TTC549 (cell line): ENCODE results near the gene CPSF7.
"Not testable (repeated sequence)": the region's sequence is repeated elsewhere in the genome, so short reads cannot be mapped to it uniquely, and the experiment has no call there.

Experiments
- FAIRE-seq: peaks from 2 replicates; lab custom pipeline; 2012; peaks lifted over from hg19 to GRCh38; lab: Jason Lieb, UNC

The CPSF7 gene

DNA sequence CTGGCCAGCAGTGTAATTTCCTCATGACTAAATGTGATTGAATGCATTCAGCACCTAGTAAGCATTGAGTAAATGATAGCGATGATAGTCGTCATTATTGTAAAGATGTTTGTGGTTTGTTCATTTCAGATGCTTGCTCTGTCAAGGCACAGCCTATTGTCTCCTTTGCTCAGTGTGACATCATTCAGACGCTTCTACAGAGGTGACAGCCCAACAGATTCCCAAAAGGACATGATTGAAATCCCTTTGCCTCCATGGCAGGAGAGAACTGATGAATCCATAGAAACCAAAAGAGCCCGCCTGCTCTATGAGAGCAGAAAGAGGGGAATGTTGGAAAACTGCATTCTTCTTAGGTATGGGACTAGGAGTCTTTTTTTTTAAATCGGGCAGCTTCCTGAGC lies 7.7 kb upstream of the CPSF7 start:
- no peak for FAIRE-seq

DNA sequence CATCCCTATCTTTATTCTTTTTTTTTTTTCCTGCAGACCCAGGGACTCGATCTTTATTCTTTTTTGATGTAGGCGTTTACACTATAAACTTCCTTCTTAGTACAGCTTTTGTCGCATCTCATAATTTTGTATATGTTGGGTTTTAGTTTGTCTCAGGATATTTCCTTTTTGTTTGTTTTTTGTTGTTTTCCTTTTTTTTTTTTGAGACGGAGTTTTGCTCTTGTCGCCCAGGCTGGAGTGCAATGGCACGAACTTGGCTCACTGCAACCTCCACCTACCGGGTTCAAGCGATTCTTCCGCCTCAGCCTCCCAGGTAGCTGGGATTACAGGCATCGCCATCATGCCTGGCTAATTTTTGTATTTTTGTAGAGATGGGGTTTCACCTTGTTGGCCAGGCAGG lies 1.1 kb upstream of the CPSF7 start:
- not testable (repeated sequence) for FAIRE-seq

- no peak for FAIRE-seq
These were observed 457 bp downstream of the CPSF7 start for GRCh38 chr11:61429346-61429690.

- no peak for FAIRE-seq
These were observed 4.2 kb downstream of the CPSF7 start for GRCh38 chr11:61425367-61426131.

DNA sequence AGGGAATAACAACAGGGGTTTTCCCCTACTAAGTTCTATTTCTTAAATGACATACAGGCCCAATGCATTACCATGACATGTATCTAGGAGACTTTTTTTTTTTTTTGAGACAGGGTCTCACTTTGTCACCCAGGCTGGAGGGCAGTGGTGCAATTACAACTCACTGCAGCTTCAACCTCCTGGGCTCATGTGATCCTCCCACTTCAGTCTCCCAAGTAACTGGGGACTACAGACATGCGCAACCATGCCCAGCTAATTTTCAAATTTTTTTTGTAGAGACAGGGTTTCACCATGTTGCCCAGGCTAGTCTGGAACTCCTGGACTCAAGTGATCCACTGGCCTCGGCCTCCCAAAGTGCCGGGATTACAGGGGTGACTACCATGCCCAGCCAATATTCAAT lies 7.5 kb downstream of the CPSF7 start:
- FAIRE-seq = no peak

- no peak for FAIRE-seq
These were observed 11.6 kb downstream of the CPSF7 start for GRCh38 chr11:61418136-61418535.

- FAIRE-seq = no peak
These were observed 12.1 kb downstream of the CPSF7 start for GRCh38 chr11:61417670-61418069.

GRCh38 chr11:61416941-61417340 lies 12.8 kb downstream of the CPSF7 start:
- FAIRE-seq = no peak

- no peak for FAIRE-seq
These were observed 14.4 kb downstream of the CPSF7 start for GRCh38 chr11:61415381-61415780.

- FAIRE-seq = no peak
These were observed 15.2 kb downstream of the CPSF7 start for GRCh38 chr11:61414547-61414946.

- FAIRE-seq = no peak
These were observed 16.3 kb downstream of the CPSF7 start for GRCh38 chr11:61413496-61413895.

DNA sequence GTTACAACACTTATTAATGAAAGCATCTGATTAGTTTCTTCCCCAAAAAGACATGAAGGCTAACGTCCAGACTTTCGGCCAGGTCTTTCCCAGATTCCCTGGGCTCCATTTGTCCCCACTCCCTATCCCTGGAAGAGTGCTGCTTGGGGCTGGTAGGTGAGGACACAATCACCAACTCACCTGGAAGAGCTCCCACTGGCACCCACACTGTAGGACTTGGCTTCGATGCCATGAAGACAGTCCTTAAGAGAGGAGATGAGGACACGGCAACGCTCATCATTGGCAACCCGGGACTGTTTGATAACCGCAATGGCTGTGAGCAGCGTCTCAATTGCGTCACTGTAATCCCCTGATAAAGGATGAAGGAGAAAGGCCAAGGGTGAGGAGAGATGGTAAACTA lies 18.2 kb downstream of the CPSF7 start:
- no peak for FAIRE-seq

- no peak for FAIRE-seq
These were observed 22.6 kb downstream of the CPSF7 start for GRCh38 chr11:61406991-61407728.

DNA sequence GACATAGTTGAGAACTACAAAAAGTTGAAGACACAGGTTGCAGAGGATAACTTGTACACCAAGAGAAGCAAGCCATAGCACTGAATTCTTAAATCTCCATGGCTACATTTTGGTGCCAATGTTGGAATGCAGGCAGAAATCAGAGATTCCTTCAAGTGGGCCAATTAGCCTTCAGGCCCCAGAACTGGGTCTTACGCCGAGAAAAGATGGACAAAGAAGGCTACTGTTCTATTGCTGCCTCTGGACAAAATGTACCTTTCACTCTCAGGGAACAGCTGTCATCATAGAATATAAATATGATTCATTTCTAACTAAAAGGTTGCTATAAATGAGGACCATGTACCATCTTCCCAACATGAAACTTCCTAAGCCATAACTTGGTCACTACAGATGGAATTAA lies 23.7 kb downstream of the CPSF7 start:
- FAIRE-seq = no peak

- FAIRE-seq = no peak
These were observed 25.1 kb downstream of the CPSF7 start for GRCh38 chr11:61404641-61405040.

- no peak for FAIRE-seq
These were observed 25.7 kb downstream of the CPSF7 start for GRCh38 chr11:61404103-61404502.

DNA sequence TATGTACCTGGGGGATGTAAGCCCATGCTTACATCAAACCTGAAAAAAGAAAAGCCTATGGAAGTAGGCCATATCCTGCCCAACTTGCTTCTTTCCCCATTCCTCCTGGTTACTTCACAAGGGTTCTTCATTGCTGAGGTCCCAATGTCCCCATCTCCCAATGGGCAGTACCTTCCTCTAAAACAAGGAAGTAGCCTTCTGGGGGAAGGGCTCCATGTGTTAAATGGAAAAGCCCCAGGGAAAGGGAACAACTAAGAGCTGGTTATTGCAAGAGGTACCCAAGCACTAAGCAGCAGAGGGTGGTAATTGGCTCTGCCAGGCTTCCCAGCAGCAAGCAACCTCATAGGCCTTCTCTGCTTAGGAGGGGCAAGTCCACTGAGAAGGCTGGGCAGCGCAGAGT lies 26.1 kb downstream of the CPSF7 start:
- FAIRE-seq = no peak

GRCh38 chr11:61401573-61401972 lies 28.2 kb downstream of the CPSF7 start:
- FAIRE-seq = no peak

DNA sequence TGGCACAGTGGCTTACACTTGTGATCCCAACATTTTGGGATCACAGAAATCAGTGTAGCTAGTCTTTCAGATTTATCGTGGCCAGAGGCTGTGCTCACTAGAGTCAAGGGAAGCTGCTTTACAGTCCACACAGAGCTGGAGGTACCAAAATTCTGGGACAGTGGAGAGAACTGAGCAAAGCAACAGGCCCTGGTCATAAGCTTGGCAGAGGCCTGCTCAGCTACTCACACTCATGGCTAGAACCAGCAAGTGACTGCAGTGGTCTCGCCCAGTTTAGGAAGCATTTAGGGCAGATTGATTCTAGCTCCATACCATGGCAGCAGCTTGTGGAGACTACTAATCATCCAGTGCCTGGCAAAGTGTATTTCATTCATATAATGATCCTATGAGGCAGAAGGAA lies 28.6 kb downstream of the CPSF7 start:
- no peak for FAIRE-seq

DNA sequence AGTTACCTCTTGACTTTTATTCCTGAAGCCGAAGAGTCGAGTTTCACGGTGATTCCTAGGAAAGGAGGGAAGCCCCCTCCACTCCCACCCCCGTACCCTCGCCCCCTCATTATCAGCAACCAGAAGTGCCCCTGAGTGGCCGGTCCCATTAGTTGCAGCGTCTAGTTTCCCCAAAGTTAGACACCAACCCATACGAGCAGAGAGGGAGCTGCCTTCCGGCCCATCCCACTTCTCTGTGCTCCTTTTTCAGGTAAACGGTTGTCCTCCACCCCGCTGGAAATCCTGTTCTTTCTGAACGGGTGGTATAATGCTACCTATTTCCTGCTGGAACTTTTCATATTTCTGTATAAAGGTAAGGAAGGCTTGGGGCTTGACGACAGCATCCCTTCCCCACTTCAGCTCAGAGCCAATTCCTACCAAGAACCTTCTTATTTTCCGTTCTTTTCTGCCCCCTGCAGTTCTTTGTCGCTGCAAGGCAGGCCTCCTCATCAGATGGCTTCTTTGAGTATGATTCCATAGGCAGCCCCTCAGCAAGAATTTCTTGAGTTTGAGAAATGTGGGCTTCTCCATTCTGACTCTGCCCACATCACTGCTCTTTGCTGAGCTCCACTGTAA lies 36.7 kb downstream of the CPSF7 start:
- no peak for FAIRE-seq

GRCh38 chr11:61390161-61390560 lies 39.6 kb downstream of the CPSF7 start:
- FAIRE-seq = no peak

DNA sequence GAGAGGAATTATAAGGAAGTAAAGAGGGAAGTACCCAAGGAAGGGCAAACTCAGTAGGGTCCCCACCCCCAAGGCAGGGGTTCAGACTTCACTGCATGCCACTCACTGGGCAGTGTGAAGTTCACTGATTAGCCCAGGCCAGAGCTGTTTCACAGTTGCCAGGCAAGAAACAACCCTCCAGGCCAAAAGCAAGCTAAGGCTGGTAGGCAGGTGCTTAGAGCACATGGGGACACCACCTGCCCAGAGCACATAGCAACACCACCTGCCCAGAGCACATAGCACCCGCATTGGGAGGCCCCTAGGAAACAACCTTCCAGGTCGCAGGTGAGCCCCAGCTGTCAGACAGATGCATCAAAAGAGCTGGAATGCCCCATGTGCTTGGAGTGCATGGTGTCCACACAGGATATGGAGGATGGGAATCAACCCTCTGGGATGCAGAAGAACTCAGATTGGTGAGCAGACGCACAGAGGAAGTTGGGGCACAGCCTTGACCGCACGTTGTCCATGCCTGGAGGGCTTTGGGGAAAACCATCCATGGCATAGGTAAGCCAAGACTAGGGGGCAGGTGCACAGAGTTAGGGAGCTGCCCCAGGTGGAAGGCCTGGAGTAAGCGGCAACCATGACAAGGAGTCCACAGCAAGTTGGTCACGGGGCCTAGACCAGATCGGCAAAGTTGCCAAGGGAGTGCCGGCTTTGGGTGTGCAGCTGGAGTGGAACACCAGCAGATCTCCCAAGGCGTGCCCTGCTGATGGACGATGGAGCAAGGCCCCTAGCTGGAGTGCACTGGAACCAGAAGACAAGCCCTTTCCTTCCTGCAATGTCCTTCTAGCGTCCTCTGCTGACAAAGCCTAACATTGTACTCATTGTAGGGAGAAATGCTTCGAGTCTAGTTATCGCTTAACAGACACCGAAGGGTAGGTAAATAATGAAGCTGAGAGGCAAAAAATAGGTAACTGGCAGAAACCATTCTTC lies 45.2 kb downstream of the CPSF7 start:
- no peak for FAIRE-seq
